Stimulated activated naive B cell treated with anti-CD40 and anti-IgM and Interleukin-4, amounts not matched to agents 10 μg/mL and 1 μg/mL and 100 μg/mL, for 72 hours (primary cell): Measurements from ENCODE around the gene C2CD2.

ENCODE experiments used
- ATAC-seq, 2 donors: fragments of 150-1000 bp; cut with Tn5 transposase; replicated peaks; 2 replicates each; pipeline ENCODE4 v1.10.0; 2021; ENCODE audit warnings: moderate library complexity in 1 of 2
- DNase-seq: peaks from one replicate; pipeline ENCODE4 v3.0.0; 2021
- H3K27ac Mint-ChIP-seq: one replicate; pipeline ENCODE4 v1.8.0; 2022; ENCODE audit warnings: mild to moderate bottlenecking, mixed read lengths
- H3K27me3 Mint-ChIP-seq, 2 donors: one replicate each; pipeline ENCODE4 v1.8.0; 2022; ENCODE audit warnings: mixed read lengths in 2 of 2
- H3K36me3 Mint-ChIP-seq, 2 donors: one replicate each; pipeline ENCODE4 v1.8.0; 2022; ENCODE audit warnings: mixed read lengths in 2 of 2, mild to moderate bottlenecking in 1 of 2
- H3K4me1 Mint-ChIP-seq, 2 donors: one replicate each; pipeline ENCODE4 v1.8.0; 2022; ENCODE audit warnings: mixed read lengths in 2 of 2, mild to moderate bottlenecking in 1 of 2
- H3K4me3 Mint-ChIP-seq, 2 donors: one replicate each; pipeline ENCODE4 v1.8.0; 2022; ENCODE audit warnings: mild to moderate bottlenecking in 2 of 2, mixed read lengths in 2 of 2, moderate library complexity in 1 of 2
- H3K9me3 Mint-ChIP-seq, 2 donors: one replicate each; pipeline ENCODE4 v1.8.0; 2022; ENCODE audit warnings: mixed read lengths in 2 of 2, mild to moderate bottlenecking in 1 of 2

C2CD2 gene

DNA sequence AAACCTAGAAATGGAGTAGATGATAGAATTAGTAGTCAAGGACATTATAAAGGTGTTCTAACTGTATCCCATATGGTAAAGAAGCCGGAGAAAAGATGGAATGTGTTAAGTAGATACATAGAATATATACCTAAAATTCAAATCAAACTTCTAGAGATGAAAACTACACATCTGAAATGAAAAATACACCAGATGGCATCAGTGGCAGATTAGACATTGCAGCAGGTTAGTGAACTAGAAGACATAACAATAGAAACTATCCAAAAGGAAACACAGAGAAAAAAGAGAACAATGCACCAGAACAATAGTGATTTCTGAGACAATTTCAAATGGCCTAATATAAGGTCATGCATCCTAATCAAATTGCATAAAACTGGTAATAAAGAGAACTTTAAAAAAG is 29.4 kb upstream of the C2CD2 start:
- peaks cover 15 to 18% of the 10 kb centered on the region in 2 donors for H3K9me3 Mint-ChIP-seq
- H3K27ac Mint-ChIP-seq = no peak overlapping the region
- no peaks in the 10 kb centered on the region for H3K4me1 Mint-ChIP-seq
- peaks cover 16 to 18% of the 10 kb centered on the region in 2 donors for H3K36me3 Mint-ChIP-seq
- H3K27me3 Mint-ChIP-seq = peaks cover 7 to 9% of the 10 kb centered on the region in 2 donors
- ATAC-seq = no peak
- H3K4me3 Mint-ChIP-seq = no peak overlapping the region
- no peak for DNase-seq

DNA sequence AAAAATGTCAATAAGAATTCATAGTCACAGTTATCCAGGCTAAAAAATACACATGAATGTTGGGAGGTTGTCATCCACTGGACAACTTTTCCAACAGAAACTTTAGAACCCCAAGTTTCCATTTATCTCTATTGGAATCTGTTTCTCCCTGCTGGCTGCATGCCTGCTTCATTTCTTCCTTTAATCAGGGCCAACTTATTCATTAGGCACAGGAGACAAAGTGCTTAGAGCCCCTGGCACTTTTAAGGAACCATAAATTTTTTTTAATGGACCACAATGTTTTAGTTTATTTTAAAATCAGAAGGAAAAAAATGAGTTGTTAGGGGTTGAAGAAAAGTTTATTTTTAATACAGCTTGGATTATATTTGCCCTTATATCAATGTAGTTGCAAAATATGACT is 26.7 kb upstream of the C2CD2 start:
- Mint-ChIP-seq H3K36me3 (peaks cover 14 to 18% of the 10 kb centered on the region in 2 donors), H3K27ac (no peak overlapping the region), H3K27me3 (peaks cover 7 to 9% of the 10 kb centered on the region in 2 donors), H3K9me3 (peaks cover 15 to 18% of the 10 kb centered on the region in 2 donors), H3K4me1 (no peaks in the 10 kb centered on the region), H3K4me3 (no peak overlapping the region)
- DNase-seq = no peak
- no peak for ATAC-seq

GRCh38 chr21:41979751-41980369 is 26.0 kb upstream of the C2CD2 start:
- Mint-ChIP-seq H3K4me3 (no peak overlapping the region), H3K27me3 (peaks cover 7 to 9% of the 10 kb centered on the region in 2 donors), H3K27ac (no peak overlapping the region), H3K9me3 (peaks cover 15 to 18% of the 10 kb centered on the region in 2 donors), H3K4me1 (peaks cover 0 to 5% of the 10 kb centered on the region in 2 donors), H3K36me3 (peaks cover 14 to 18% of the 10 kb centered on the region in 2 donors)
- ATAC-seq (no peak), DNase-seq (no peak)

- ATAC-seq = no peak
- Mint-ChIP-seq H3K27me3 (peaks cover 7 to 9% of the 10 kb centered on the region in 2 donors), H3K4me3 (no peak overlapping the region), H3K27ac (no peak overlapping the region), H3K36me3 (peaks cover 14 to 18% of the 10 kb centered on the region in 2 donors), H3K9me3 (peaks cover 15 to 18% of the 10 kb centered on the region in 2 donors), H3K4me1 (peaks cover 4 to 10% of the 10 kb centered on the region in 2 donors)
- no peak for DNase-seq
Observed at GRCh38 chr21:41979335-41979734, 25.5 kb upstream of the C2CD2 start.

DNA sequence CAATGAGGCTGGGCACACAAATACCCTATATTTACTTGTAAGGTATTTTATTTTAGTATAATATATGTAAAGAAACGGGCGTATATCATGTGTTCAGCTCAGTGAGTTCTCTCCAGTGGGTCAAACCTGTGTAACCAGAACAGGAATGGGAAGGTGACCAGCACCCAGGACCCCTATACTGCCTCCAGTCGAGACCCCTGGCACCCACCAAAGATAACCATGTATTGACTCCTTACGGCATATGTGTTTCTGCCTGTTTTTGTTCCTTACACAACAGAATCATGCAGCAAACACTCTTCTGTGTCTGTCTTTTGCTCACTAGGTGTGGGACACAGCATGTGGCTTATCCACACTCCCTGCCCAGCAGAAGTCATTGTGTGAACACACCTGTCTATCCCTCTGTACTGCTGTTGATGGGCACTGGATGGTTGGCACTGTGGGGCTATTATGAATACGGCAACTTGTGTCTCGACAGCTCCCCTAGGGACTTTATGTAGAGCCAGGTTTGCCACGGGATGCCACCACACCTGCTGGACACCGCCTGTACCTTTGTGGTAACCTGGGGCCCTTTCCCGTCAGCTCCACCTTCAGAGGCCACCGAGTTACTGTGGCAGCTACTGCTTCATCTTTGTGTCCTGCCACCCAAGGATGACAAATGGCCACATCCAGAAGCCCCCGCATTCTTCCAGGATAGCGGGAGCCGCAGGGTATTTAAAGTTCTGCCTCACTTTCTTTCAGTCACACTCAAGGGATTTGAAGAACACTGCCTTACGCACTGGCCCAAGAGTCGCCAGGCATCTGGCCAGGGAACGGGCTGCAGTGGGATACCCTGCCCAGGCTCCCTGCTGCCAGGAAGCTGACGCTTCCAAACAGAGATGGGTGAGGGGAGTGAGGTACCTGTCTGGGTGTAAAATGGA is 23.5 kb upstream of the C2CD2 start:
- peaks cover 9 to 21% of the 10 kb centered on the region in 2 donors for H3K4me1 Mint-ChIP-seq
- peaks cover 9 to 10% of the 10 kb centered on the region in 2 donors for H3K36me3 Mint-ChIP-seq
- H3K27ac Mint-ChIP-seq = no peak overlapping the region
- peaks cover 9 to 11% of the 10 kb centered on the region in 2 donors for H3K9me3 Mint-ChIP-seq
- ATAC-seq (no peak), DNase-seq (no peak)
- H3K4me3 Mint-ChIP-seq = no peak overlapping the region
- H3K27me3 Mint-ChIP-seq = peaks cover 7 to 9% of the 10 kb centered on the region in 2 donors

- Mint-ChIP-seq H3K27ac (no peak overlapping the region), H3K27me3 (peaks cover 7 to 9% of the 10 kb centered on the region in 2 donors), H3K36me3 (peaks cover 7 to 9% of the 10 kb centered on the region in 2 donors), H3K4me1 (peaks cover 9 to 21% of the 10 kb centered on the region in 2 donors), H3K4me3 (no peak overlapping the region), H3K9me3 (peaks cover 8 to 9% of the 10 kb centered on the region in 2 donors)
- ATAC-seq = no peak
- no peak for DNase-seq
Observed at GRCh38 chr21:41976611-41977010, 22.8 kb upstream of the C2CD2 start.

DNA sequence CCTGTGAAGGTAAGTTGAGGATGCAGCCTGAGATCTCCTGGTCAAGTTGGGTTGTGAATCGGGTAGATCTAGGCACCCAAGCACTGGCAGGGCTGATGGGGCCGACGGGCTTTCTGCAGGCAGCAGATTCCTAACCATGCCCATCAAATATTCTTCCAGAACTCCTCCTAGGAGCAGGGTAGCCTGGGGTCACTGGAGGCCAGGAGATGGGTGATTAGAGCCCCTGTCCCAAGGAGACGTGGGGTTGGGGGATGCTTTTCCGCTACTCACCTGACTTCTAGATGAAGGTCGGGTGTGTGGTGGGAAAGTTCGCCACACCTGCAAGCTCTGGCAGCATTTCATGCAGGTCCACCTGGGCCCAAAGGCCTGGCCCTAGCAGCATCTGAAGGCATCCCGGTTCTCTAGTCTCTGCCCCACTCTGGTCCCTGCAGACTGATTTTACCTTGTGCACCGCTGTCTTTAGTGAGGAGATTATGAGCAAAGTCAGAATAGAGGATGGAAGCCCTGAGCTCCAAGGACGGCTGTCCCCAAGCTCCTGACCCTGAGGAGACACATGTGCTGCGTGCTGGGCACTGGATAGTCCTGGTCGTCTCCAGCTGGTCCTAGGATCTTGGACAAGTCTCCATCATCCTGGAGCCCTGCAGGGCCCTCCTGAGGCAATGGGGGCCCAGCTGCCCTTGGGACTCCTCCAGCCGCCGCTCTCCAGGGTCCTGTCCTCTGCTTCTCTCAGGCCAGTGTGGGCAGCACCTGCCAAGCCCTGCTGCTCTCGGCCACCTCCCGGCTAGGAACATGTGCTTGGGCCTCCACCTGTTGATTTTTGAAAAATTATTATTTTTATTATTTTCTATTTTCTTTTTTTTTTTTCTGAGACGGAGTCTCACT is 21.8 kb upstream of the C2CD2 start:
- Mint-ChIP-seq H3K4me1 (peaks cover 9 to 21% of the 10 kb centered on the region in 2 donors), H3K4me3 (no peak overlapping the region), H3K9me3 (peaks cover 8 to 9% of the 10 kb centered on the region in 2 donors)

GRCh38 chr21:41974752-41975053 is 20.9 kb upstream of the C2CD2 start:
- ATAC-seq (no peak), DNase-seq (no peak)
- H3K4me1 Mint-ChIP-seq = peaks cover 9 to 21% of the 10 kb centered on the region in 2 donors
- peak overlapping the region in 1 of 2 donors; percentile 62 for H3K4me3 Mint-ChIP-seq
- peak overlapping the region; percentile 88 for H3K27ac Mint-ChIP-seq
- peaks cover 5 to 8% of the 10 kb centered on the region in 2 donors for H3K27me3 Mint-ChIP-seq
- H3K9me3 Mint-ChIP-seq = peaks cover 8% of the 10 kb centered on the region in 2 donors
- peaks cover 7 to 8% of the 10 kb centered on the region in 2 donors for H3K36me3 Mint-ChIP-seq

More for the DNA sequence above, 21.8 kb upstream of the C2CD2 start:
- Mint-ChIP-seq H3K36me3 (peaks cover 7 to 9% of the 10 kb centered on the region in 2 donors), H3K27me3 (peaks cover 7 to 9% of the 10 kb centered on the region in 2 donors), H3K27ac (no peak overlapping the region)
- DNase-seq (no peak), ATAC-seq (no peak)

DNA sequence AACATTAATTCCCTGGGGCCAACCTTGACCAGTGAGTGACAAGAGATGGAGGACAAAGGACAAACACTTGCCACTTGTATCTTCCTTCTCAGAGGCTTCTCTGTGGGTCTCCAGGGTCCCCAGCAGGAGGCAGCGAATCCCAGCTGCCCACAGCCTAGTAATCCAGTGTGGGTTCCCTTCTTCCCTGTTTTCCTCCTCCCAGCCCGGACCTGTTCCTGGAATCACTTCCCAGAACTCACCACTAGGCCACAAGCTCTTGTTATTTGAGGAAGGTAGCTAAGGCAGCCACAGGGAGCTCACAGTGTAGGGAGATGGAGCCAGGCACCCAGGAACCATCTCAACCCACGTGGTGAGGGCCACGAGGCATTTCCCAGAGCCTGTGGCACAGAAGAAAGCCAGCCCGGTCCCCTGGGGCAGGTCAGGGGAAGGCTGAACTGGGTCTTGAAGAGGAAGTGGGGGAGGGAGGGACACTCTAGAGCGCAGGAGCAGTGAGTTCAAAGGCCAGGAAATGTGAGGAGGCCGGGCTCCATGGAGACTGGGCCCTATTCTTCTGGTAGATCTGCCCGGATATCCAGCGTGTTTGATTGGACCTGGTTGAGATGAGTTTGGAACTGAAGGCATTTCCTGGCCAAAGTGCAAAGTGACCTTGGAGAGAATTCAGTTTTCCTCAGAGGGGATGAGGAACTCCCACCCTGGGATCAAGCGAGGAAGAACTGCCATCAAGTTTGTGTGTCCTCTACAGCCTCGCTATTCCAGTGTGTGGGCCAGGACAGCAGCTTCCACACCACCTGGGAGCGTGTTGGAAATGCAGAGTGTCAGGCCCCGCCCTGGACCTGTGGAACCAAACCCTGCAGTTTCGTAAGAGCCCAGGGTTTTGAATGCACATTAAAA is 20.3 kb upstream of the C2CD2 start:
- peaks cover 2% of the 10 kb centered on the region in 2 donors for H3K9me3 Mint-ChIP-seq
- DNase-seq (peak; percentile 56), ATAC-seq (peak; percentile 96 to 98)
- H3K4me1 Mint-ChIP-seq = peaks cover 9 to 21% of the 10 kb centered on the region in 2 donors
- peak overlapping the region in 1 of 2 donors; percentile 62 for H3K4me3 Mint-ChIP-seq
- H3K27me3 Mint-ChIP-seq = peaks cover 0 to 2% of the 10 kb centered on the region in 2 donors
- peaks cover 1 to 2% of the 10 kb centered on the region in 2 donors for H3K36me3 Mint-ChIP-seq
- H3K27ac Mint-ChIP-seq = peak overlapping the region; percentile 88

DNA sequence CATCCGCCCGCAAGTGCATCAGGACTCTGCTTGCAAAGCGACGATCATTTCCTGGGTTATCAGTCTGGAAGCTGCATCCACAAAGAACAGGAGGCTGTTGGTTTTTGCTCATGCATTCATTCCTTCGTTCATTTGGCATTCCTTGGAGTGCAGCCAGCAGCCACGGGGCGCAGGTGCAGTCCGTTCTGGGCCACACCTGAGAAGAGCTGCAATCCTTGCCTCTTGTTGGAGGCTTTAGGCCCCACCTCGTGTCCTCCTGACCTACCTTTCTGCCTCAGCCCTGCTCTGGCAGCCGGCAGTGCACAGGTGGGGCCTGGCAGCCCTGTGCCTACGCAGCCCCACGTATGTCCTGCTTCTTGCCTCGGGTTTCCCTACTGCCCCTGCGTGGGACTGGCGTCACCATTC is 19.6 kb upstream of the C2CD2 start:
- H3K36me3 Mint-ChIP-seq = no peaks in the 10 kb centered on the region
- no peak for DNase-seq
- H3K27me3 Mint-ChIP-seq = no peaks in the 10 kb centered on the region
- no peaks in the 10 kb centered on the region for H3K9me3 Mint-ChIP-seq
- H3K4me1 Mint-ChIP-seq = peaks cover 9 to 21% of the 10 kb centered on the region in 2 donors
- H3K4me3 Mint-ChIP-seq = no peak overlapping the region
- H3K27ac Mint-ChIP-seq = no peak overlapping the region
- no peak for ATAC-seq

GRCh38 chr21:41972511-41973205 is 18.8 kb upstream of the C2CD2 start:
- DNase-seq (no peak), ATAC-seq (no peak)
- H3K36me3 Mint-ChIP-seq = no peaks in the 10 kb centered on the region
- no peak overlapping the region for H3K27ac Mint-ChIP-seq
- H3K27me3 Mint-ChIP-seq = no peaks in the 10 kb centered on the region
- no peak overlapping the region for H3K4me3 Mint-ChIP-seq
- H3K4me1 Mint-ChIP-seq = peaks cover 9 to 21% of the 10 kb centered on the region in 2 donors
- no peaks in the 10 kb centered on the region for H3K9me3 Mint-ChIP-seq

DNA sequence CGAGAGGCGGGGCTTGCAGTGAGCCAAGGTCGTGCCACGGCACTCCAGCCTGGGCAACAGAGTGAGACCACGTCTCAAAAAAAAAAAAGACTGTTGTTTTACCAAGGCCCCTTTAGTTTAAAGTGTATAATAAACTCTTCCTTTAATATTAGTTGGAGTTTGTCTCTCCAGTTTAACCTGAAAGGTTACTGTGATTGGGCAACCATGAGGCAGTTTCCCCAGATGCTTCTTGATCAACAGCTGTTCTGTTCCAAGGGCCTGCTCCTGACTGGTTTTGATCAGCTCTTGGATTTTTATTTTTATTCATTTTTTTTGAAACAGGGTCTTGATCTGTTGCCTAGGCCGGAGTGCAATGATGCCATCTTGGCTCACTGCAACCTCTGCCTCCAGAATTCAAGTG is 18.1 kb upstream of the C2CD2 start:
- Mint-ChIP-seq H3K9me3 (no peaks in the 10 kb centered on the region), H3K4me3 (no peak overlapping the region), H3K27ac (no peak overlapping the region), H3K36me3 (no peaks in the 10 kb centered on the region), H3K4me1 (peaks cover 9 to 21% of the 10 kb centered on the region in 2 donors), H3K27me3 (no peaks in the 10 kb centered on the region)
- DNase-seq (no peak), ATAC-seq (no peak)
